Activated T-cell treated with anti-CD3 and anti-CD28 coated beads, Interleukin-2, amount 50 U/mL, for 1 hour (primary cell): ENCODE measurements around the gene MRPS12.
"Not testable (repeated sequence)": the region's sequence is repeated elsewhere in the genome, so short reads cannot be mapped to it uniquely, and the experiment has no call there.

Experiments used
- DNase-seq: peaks from one replicate; pipeline ENCODE4 v3.0.0-alpha.2; 2020

MRPS12 gene

DNA sequence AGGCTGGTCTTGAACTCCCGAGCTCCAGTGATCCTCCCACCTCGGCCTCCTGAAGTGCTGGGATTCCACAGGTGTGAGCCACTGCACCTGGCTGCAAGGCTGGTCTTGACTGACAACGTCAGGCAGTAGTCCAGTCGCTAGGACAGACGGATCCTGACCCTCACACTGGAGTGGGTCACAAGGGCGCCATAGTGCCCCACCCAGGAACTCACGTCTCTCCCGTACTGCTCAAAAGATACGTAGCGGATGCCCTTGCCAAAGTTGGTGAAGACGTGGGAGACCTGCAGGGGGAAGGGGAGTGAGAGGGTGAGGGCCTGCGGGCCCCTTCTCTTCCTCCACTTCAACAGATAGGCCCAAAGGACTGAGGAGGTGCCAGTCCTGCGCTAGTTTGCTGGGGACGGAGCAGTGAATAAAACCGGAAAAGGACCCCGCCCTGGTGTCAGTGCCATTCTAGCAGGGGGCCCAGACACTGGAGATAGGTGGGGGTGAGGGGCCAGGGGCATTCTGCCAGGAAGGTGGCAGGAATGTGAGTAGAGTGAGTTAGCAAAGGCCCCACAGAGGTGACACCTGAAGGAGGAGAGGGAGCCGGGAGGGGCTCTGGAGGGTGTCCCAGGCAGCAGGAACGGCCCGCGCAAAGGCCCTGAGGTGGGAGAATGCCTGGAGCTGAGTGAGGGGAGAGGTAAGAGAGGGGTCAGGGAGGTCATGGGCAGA, 11.9 kb downstream of the MRPS12 start:
- no peak for DNase-seq

GRCh38 chr19:38944981-38945506, 14.3 kb downstream of the MRPS12 start:
- DNase-seq, result no peak

DNA sequence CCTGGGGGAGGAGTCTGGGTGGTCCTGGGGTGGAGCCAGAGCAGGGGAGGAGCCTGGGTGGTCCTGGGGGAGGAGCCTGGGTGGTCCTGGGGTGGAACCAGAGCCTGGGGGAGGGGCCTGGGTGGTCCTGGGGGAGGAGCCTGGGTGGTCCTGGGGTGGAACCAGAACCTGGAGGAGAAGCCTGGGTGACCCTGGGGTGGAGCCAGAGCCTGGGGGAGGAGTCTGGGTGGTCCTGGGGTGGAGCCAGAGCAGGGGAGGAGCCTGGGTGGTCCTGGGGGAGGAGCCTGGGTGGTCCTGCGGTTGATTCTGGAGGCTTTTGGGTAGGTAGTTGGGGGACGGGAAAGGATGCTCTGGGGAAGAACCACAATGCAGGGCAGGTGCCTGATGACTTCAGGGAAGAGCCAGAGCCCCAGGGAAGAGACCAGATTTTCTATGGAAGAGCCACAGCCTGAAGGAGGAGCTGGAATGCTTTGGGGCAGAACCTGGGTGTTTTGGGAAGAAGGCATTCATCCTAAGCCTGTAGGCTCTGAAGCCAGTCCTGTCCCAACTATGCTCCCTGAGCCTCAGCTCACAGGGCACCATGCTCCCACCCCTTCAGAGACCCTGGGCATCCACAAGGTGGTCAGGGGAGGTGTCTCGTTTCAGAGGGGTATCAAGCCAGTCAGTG, 15.0 kb downstream of the MRPS12 start:
- no peak for DNase-seq

- no peak for DNase-seq
Measured at GRCh38 chr19:38946229-38947010, 15.7 kb downstream of the MRPS12 start.

GRCh38 chr19:38949580-38950367, 19.0 kb downstream of the MRPS12 start:
- peak; percentile 78 for DNase-seq

DNA sequence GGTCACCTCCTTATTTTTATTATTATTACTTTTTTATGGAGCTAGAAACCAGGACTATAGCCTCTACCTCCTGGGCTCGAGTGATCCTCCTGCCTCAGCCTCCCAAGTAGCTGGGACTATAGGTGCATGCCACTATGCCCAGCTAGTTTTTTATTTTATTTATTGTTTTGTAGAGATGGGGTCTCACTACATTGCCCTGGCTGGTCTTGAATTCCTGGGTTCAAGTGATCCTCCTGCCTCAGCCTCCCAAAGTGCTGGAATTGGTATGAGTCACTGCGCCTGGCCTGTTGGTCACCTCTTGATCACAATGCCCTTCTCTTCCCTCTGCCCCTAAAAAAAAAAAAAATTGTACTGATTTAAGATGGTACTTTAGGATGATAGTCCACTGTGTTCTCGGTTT, 20.4 kb downstream of the MRPS12 start:
- DNase-seq, result no peak

DNA sequence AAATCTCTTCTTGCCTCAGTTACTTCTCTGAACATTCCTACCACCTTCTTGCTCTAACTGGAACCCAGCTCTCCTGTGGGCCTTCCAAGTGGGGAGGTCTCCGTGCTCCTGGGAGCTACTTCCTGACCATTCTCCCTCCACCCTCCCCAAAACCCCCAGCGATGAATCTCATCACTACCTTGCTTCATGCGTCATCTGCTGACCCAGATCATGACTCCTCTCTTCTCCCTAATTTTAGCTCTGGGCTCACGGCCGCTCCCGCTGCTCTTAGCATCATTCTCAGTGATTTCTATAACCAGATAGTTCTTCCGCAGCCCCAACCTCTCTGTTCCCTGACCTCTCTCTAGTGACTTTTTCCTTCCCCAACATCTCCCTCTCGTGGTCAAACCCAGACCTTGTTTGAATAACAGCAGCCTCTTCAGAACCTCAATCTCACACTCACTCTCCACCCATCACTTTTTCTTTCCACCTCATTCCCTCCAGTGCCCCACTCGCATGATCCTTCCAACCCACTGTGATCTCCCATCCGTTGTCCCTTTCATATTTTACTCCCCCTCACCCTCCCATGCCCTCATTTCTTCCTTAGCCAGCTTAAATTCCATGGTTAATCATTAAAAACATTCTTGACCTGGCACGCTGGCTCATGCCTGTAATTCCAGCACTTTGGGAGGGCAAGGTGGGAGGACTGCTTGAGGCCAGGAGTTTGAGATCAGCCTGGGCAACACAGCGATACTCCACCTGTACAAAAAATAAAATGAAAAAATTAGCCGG, 21.8 kb downstream of the MRPS12 start:
- DNase-seq, result no peak

GRCh38 chr19:38953677-38954076, 22.9 kb downstream of the MRPS12 start:
- DNase-seq, result no peak

GRCh38 chr19:38956264-38956663, 25.5 kb downstream of the MRPS12 start:
- DNase-seq, result no peak

GRCh38 chr19:38958301-38958700, 27.6 kb downstream of the MRPS12 start:
- no peak for DNase-seq

DNA sequence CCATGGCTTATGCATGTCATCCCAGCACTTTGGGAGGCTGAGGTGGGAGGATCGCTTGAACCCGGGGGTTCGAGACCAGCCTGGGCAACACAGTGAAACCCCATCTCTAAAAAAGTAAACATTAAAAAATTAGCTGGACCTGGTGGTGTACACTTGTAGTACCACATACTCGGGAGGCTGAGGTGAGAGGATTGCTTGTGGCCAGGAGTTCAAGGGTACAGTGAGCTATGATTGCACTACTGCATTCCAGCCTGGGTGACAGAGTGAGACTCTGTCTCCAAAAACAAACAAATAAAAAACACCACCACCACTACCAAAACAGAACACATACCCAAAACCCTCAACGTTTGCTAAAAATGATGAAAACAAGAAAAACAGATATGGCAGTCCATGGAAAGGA, 28.9 kb downstream of the MRPS12 start:
- DNase-seq, result no peak

GRCh38 chr19:38964738-38965137, 34.0 kb downstream of the MRPS12 start:
- no peak for DNase-seq

DNA sequence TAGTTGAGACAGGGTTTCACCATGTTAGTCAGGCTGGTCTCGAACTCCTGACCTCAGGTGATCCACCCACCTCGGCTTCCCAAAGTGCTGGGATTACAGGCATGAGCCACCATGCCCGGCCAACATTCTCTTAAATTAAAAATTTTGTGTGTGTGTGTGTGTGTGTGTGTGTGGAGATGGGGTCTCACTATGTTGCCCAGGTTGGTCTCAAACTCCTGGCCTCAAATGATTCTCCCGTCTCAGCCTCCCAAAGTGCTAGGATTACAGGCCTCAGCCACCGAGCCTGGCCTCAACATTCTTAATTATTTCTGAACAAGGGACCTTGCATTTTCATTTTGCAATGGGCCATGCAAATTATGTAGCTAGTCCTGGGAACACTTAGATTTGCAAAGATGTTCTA, 35.4 kb downstream of the MRPS12 start:
- not testable (repeated sequence) for DNase-seq

- DNase-seq, result no peak
Measured at GRCh38 chr19:38970664-38971532, 40.2 kb downstream of the MRPS12 start.

DNA sequence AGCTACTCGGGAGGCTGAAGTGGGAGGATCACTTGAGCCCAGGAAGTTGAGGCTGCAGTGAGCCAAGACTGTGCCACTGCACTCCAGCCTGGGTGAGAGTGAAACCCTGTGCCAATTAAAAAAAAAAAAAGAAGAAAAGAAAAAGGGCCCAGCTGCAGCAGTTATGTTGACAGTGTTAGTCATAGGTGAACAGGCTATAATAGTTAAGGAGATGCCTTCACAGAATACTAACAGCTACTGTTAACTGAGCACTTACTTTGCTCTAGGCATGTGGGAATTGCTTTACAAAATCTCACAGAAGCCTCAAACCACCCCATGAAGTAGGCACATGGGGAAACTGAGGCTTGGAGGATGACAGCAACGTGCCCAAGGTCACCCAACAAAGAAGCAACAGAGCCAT, 40.9 kb downstream of the MRPS12 start:
- DNase-seq, result no peak

DNA sequence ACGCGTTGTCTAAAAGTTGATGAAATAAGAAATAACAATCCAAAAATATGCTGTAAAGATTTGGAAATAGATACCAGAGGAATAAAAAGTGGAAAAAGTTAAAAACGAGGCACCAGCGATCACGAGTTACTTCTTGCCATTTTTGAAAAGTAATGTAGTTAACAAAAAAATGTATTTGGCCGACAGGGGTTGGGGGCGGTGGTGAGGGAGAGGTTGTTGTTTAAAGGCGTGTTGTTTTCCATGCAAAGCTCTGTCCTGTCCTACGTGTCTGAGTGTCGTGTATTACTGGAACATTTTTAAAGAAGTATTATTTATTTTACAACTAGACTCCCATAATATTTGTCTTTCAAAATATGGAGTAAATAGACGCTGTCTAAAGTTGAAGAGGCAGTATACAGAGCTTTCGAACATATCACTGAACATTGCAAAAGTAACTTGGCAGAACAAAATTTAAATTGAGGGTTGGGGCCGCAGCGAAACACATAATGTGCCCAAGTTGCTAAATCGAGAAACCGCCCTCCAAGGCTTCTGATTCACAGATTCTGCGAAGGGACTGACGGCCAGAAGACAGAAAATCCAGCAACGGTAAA, 44.0 kb downstream of the MRPS12 start:
- DNase-seq, result no peak

DNA sequence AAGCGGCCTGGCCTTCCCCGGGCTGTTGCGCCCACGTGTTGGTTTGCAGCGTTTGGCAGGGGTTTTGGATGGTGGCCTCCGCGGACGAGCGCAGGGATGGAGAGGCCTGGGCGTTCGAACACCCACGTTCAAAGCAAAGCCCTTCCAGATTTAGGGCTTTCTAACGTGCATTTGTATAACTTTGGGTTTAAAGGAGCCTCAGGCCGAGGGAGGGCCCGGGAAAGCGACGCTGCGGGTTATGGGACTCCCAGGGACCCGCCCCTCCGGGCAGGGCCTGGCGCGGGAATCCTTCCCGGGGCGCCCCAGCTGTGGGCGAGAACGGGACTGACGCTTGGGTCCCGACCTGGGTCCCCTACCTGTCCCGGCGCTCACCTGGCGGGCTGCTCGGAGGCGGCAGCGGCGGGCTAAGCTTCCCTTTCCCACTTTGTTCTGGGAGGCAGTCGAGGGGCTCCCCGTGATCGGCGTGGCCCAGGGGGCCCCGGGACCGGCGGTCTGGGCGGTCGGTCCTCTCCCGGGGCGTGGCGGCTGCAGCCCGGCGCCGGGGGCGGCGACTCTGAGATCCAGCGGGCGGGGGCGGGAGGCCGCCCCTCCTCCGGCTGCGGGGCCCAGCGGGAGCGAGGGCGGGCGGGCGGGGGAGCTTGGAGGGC, 44.6 kb downstream of the MRPS12 start, which contains the start of gene FBXO17:
FBXO17 (minus strand) TSS at position 529 of the 647 bp plus-strand sequence. CDS start 25,423 bp downstream, outside the sequence.
- no peak for DNase-seq

DNA sequence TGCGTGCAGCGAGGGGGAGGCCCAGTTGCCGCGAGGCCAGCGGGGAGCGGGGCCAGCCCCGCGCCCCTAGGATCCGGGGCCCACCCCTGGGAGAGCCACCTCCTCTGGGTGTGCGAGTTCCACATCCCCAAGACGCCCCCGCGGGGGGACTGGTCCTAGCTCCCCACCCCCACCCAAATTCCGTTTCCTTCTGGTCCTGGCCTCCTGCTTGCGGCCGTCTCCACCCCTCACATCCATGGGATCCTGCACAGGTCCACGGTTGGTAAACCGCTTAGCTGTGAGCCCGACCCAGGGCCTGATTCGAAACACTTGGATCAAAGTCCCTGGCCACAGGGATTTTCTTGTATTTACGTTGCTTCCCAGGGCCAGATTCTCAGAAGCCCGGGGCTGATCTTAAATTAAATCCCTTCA, 45.1 kb downstream of the MRPS12 start:
- DNase-seq, result no peak

- DNase-seq, result no peak
Measured at GRCh38 chr19:38977445-38978325, 46.9 kb downstream of the MRPS12 start.
